IPS-NIHi7 (cell line): ENCODE results near the gene POLR2E.

Experiments used
- DNase-seq: peaks from one replicate; pipeline ENCODE4 v3.0.0; 2012; ENCODE audit warnings: mixed read lengths; ENCODE audit errors: extremely low spot score

POLR2E gene

DNA sequence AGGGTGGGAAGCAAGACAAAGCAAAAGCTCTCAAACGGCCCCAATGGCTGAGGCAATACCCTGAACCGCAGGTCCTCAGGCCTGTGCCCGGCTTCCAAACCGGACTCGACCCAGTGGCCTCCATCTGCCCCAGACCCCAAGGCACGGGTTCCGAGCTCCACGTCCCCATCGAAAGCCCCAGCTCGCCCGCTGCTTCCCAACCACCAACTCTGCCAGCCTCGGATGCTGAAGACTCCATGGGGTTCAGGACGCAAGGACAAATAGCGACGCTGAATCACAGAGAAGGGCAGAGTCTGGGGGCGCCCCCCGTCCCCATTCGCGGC, 559 bp downstream of the POLR2E start:
- DNase-seq, result no peak

GRCh38 chr19:1093811-1094553, 1.2 kb downstream of the POLR2E start:
- no peak for DNase-seq

DNA sequence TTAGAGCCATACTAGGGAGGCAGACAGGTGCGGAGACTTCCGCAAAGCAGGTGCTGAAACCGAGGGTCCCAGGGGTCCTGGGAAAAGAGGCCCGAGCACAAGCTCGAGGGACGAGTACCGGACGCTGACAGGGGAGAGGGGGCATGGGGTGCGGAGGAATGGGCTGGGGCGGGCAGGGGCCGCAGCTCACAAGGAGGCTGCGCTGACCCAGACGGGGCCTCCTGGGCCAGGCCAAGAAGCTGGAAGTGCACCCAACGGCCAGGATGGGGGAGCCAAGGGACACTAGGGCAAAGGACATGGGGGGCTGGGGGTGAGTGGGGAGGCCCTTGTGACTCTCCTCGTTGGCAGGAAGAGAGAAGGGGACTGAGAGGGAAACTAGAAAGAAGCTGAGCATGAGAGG, 1.8 kb downstream of the POLR2E start:
- DNase-seq, result no peak

GRCh38 chr19:1091544-1092175, 3.5 kb downstream of the POLR2E start:
- DNase-seq, result no peak

DNA sequence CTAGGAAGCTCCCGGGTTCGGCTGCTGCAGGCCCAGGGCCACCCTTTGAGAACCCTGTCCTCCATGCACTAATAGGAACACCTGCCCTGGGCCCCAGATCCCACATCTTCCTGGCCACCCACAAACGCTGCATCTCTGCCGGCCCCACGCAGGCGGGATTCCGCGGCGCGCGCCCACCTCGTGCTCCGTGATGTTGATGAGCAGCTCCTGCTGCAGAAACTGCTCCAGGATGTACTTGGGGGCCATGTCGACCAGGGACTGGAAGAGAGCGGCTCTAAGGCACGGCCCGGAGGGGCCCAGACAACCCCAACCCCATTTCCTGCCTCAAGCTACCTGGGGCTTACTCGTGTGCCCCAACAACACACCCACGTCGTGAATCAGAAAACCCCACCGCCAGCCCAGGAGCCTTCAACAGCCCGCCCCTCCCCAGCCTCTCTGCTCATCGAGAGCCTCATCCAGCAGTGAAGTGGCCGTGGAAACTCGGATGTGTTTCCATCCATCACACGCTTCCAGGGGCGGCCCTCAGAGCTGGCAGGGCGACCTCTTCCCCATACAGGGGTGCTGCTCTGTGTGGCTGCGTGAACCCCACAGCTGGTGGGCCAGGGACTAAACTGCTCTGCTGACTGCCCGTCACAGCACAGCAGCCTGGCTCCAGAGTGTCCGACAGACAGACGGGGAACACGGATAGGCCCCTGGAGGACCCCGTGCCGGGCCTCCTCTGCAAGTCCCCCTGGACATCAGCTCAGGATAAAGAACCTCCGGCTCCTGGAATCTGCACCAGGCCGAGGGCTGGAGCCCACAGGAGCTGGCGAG, 4.2 kb downstream of the POLR2E start:
- no peak for DNase-seq

- DNase-seq, result no peak
These were observed 5.3 kb downstream of the POLR2E start for GRCh38 chr19:1089891-1090290.

DNA sequence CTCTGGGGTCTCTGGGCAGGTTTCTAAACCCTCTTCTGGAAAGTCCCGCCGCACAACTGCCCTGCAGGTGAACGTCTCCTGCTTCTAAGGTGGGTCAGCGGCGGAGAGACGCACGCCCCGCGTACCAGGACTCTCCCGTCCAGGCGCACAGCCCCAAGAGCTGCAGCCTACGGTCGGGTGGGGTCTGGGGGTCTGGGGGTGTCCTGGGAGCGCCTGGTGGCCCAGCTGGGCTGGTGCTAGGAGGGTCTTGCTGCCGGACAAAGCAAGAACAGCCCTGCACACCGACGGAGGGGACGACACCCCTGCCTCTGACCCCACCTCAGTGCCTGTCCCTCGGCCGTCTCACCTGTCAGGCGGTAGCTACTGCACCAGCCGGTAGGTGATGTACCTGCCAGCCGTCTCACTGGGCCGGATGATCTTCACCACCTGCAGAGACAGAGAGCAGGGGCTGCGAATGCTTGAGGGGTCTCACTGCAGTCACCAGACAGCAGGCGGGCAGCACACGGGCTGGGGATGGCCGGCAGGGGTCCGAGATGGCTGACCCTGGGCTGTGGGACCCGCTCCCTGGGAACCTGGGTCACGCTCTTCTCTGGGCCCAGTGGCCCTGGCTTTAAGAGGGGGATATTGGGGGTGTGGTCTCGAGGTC, 5.9 kb downstream of the POLR2E start:
- DNase-seq, result no peak

DNA sequence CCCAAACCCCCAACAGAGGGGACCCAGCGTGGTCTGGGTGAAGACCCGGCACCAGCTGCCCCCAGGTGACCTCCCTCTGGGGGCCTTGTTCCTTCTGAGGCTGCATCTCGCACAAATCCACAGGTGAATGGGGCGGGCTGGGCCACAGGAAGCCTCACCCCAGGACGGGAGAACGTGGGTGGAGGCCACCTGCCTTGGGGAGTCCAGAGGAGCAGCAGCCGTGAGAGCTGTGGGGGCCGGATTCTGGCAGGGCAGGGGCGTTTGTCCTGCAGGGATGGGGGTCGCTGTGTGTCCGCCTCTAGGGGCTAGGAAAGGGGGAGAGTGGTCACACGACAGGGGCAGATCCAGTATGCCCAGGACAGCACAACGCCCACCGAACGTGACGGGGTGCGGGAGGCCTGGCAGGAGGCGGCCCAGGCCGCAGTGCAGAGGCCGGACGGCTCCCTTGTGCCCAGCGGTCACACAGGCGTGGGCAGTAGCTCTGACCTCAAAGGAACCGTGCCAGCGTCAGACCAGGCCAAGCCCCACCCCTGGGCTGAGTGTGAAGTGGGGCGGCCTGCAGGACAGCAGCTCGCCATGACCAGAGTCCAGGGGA, 6.7 kb downstream of the POLR2E start:
- no peak for DNase-seq

GRCh38 chr19:1087813-1088415, 7.3 kb downstream of the POLR2E start:
- DNase-seq, result no peak

- no peak for DNase-seq
These were observed 8.6 kb downstream of the POLR2E start for GRCh38 chr19:1086613-1087012.

- DNase-seq, result no peak
These were observed 9.3 kb downstream of the POLR2E start for GRCh38 chr19:1085676-1086442.

DNA sequence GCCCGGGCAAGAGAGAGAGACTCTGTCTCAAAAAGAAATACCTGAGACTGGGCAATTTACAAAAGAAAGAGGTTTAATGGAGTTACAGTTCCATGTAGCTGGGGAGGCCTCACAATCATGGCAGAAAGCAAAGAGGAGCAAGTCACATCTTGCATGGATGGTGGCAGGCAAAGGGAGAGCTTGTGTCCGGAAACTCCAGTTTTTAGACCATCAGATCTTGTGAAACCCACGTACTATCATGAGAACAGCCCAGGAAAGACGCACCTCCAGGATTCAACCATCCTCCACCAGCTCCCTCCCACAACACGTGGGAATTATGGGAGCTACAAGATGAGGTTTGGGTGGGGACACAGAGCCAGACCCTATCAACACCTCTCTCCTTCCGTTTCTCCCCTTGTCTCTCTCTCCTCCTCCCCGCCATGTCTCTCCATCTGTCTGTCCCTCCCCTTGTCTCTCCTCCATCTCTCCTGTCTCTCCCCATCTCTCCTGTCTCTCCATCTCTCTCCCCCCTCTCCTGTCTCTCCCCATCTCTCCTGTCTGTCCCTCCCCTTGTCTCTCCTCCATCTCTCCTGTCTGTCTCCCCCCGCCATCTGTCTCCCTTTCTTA, 10.0 kb downstream of the POLR2E start:
- DNase-seq, result no peak

- DNase-seq, result no peak
These were observed 10.9 kb downstream of the POLR2E start for GRCh38 chr19:1084024-1084868.

DNA sequence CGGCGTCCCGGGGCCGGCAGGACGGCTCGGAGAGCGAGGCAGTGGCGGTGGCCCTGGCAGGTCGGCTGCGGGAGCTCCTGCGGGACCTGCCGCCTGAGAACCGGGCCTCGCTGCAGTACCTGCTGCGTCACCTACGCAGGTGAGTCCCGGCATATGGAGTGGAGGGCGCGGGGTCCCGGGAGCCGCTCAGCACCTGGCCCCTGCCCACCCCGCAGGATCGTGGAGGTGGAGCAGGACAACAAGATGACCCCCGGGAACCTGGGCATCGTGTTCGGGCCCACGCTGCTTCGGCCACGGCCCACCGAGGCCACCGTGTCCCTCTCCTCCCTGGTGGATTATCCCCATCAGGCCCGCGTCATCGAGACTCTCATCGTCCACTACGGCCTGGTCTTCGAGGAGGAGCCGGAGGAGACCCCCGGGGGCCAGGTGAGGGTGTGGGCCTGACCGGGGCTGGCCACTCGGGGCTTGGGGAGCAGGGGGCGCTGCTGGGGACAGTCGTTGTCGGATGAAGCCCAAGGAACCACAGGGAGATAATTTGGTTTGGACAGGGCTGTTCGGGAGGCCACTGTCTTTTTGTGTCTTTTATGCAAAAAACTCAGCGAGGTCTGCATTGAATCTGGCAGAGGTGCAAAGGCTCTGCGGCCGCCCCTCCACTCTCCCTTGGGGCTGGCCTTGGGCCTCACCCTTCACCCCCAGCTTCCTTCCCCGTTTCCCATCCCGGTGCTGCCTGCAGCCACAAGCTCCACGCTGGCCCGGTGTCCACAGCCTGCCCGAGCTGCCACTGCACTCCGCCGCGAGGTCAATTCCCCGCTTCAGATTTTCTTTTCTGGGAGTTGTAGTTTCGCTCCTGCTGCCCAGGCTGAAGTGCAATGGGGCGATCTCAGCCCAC, 12.0 kb downstream of the POLR2E start:
- DNase-seq, result no peak

DNA sequence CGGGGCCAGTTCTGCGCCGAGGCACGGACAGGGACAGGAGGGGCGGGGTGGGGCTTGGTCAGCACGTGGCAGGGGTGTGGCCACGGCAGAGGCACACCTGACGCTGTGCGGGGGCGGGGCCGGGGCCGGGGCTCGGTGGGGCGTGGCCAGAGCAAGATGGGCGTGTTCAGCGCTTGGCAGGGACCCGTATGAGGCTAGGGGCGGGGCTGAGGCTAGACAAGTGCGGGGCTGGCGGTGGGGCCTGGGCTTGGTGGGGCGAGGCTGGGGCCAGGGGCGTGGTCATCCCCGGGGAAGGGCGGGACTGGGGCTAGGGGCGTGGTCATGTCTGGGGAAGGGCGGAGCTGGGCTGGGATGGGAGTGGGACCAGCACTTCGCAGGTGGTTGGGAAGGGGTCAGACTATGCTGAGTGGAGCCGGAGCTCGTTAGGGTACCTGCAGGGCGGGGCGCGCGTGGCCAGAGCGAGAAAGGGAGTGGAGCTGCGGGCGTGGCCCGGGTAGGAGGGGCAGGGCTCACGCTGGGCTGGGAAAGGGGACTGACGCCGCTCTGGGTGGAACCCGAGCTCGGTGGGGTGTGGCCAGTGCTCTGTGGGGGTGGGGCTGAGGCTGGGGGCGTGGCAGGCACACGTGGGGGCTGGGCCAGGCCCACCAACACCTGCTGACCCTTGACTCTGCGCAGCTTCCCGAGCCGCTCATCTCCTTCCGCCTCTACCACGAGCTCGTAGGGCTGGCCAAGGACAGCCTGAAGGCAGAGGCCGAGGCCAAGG, 12.8 kb downstream of the POLR2E start:
- DNase-seq, result peak; percentile 95

DNA sequence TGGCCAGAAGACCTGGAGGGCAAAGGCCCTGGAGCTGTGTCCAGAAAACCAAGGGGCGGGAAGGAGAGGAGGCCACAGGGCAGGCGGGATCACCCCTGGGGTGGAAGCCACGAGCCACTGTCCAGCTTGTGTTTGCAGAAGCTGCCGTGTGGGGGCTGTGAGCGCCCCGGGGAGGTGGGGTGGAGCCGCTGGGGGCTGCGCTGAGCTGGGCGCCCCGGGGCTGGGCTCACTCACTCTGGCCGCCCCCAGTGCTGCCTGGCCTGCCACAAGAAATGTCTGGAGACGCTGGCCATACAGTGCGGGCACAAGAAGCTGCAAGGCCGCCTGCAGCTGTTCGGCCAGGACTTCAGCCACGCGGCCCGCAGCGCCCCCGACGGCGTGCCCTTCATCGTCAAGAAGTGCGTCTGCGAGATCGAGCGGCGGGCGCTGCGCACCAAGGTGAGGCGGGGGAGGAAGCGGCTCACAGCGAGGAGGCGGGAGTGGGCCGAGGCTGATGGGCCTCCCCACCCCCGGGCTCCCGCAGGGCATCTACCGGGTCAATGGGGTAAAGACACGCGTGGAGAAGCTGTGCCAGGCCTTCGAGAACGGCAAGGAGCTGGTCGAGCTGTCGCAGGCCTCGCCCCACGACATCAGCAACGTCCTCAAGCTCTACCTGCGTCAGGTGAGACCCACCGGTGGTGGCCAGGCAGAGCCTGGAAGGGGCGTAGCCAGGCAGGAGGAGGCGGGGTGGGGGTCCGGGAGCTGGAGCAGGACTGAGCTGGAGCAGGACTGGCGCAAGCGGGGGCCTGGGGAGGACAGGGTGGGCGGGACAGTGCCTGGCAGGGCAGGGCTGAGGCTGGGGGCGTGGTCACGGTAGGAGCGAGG, 13.6 kb downstream of the POLR2E start:
- no peak for DNase-seq
